Dermis blood vessel endothelial cell (primary cell): ENCODE results near the gene CWF19L1. TPM values are rescaled to one million over a fixed set of nuclear protein-coding genes. Genes with fewer than 3 reads are reported as not detected.

Experiments used
- DNase-seq: peaks from one replicate; pipeline ENCODE4 v3.0.0; 2010
- total RNA-seq: library from RNA; depleted of rRNA; stranded (reverse); fragments of >200 nt; gene quantifications from 2 replicates; pipeline ENCODE4 v1.2.3, GENCODE V29; 2014

CWF19L1 gene
- total RNA-seq, 1 donor from 2014 or later: 32.5 TPM

- no peak for DNase-seq
Observed at GRCh38 chr10:100248820-100249219, 18.6 kb downstream of the CWF19L1 start.

- DNase-seq: no peak
Observed at GRCh38 chr10:100245484-100246220, 21.8 kb downstream of the CWF19L1 start.

GRCh38 chr10:100239851-100240250, 27.6 kb downstream of the CWF19L1 start:
- DNase-seq: no peak

- DNase-seq: no peak
Observed at GRCh38 chr10:100238429-100238828, 29.0 kb downstream of the CWF19L1 start.

- no peak for DNase-seq
Observed at GRCh38 chr10:100232101-100232500, 35.3 kb downstream of the CWF19L1 start.

- DNase-seq: peak; percentile 2
Observed at GRCh38 chr10:100229819-100230422, 37.5 kb downstream of the CWF19L1 start.

- no peak for DNase-seq
Observed at GRCh38 chr10:100223879-100224278, 43.6 kb downstream of the CWF19L1 start.

- no peak for DNase-seq
Observed at GRCh38 chr10:100222529-100222928, 44.9 kb downstream of the CWF19L1 start.

GRCh38 chr10:100216006-100216405, 51.4 kb downstream of the CWF19L1 start:
- DNase-seq: no peak

GRCh38 chr10:100209303-100209702, 58.1 kb downstream of the CWF19L1 start:
- DNase-seq: no peak

- DNase-seq: no peak
Observed at GRCh38 chr10:100208276-100208675, 59.2 kb downstream of the CWF19L1 start.

GRCh38 chr10:100204370-100204769, 63.1 kb downstream of the CWF19L1 start:
- no peak for DNase-seq

GRCh38 chr10:100201549-100201948, 65.9 kb downstream of the CWF19L1 start:
- no peak for DNase-seq

- no peak for DNase-seq
Observed at GRCh38 chr10:100194711-100195110, 72.7 kb downstream of the CWF19L1 start.

GRCh38 chr10:100192350-100192749, 75.1 kb downstream of the CWF19L1 start:
- no peak for DNase-seq

GRCh38 chr10:100186253-100187212, 80.9 kb downstream of the CWF19L1 start:
- DNase-seq: peak; percentile 72

GRCh38 chr10:100185364-100186252, 81.8 kb downstream of the CWF19L1 start, which contains the start of gene ERLIN1:
ERLIN1 (minus strand) TSS chr10:100186029; CDS start chr10:100185626, 403 bp downstream.
- peak; percentile 96 for DNase-seq

- peak; percentile 28 for DNase-seq
Observed at GRCh38 chr10:100184840-100185239, 82.6 kb downstream of the CWF19L1 start.

GRCh38 chr10:100184426-100184825, 83.0 kb downstream of the CWF19L1 start:
- no peak for DNase-seq

- no peak for DNase-seq
Observed at GRCh38 chr10:100183481-100183880, 84.0 kb downstream of the CWF19L1 start.

- DNase-seq: no peak
Observed at GRCh38 chr10:100182908-100183307, 84.5 kb downstream of the CWF19L1 start.
